NT2/D1 (cell line): ENCODE measurements around the gene CMPK2.

Experiments
- DNase-seq: peaks from one replicate; pipeline ENCODE4 v3.0.0-alpha.2; 2011; ENCODE audit warnings: low read depth, low spot score
- H3K27me3 ChIP-seq: 2 replicates; pipeline ENCODE4 v1.6.0; 2011; ENCODE audit warnings: mild to moderate bottlenecking; ENCODE audit not compliant: insufficient read length, insufficient read depth
- H3K36me3 ChIP-seq: 2 replicates; pipeline ENCODE4 v1.6.1; 2011; ENCODE audit warnings: mild to moderate bottlenecking, low read length, mixed read lengths; ENCODE audit not compliant: insufficient read depth, insufficient read length
- H3K4me1 ChIP-seq: 2 replicates; pipeline ENCODE4 v1.5.1; 2011; ENCODE audit not compliant: insufficient read depth, insufficient read length
- H3K4me3 ChIP-seq: 2 replicates; pipeline ENCODE4 v1.5.1; 2011; ENCODE audit warnings: low read depth; ENCODE audit not compliant: insufficient read length
- H3K9ac ChIP-seq: 2 replicates; pipeline ENCODE4 v1.6.0; 2011; ENCODE audit warnings: low read depth; ENCODE audit not compliant: insufficient read length
- H3K9me3 ChIP-seq: 2 replicates; pipeline ENCODE4 v1.5.1; 2011; ENCODE audit warnings: mild to moderate bottlenecking, low read length; ENCODE audit not compliant: insufficient read depth
- SUZ12 ChIP-seq: IDR thresholded peaks from 2 replicates; pipeline ENCODE4 v1.6.1; 2011; ENCODE audit not compliant: insufficient read length, insufficient read depth; ENCODE audit errors: extremely low read depth
- YY1 ChIP-seq: IDR thresholded peaks from 2 replicates; pipeline ENCODE4 v1.6.1; 2011; ENCODE audit not compliant: insufficient read length, insufficient read depth
- ZNF274 ChIP-seq: IDR thresholded peaks from 2 replicates; pipeline ENCODE4 v1.6.1; 2011; ENCODE audit warnings: mild to moderate bottlenecking, low read depth, low read length

CMPK2 gene

GRCh38 chr2:6887751-6888192 is 22.1 kb upstream of the CMPK2 start:
- Histone ChIP-seq H3K9me3 (no peaks in the 10 kb centered on the region), H3K4me3 (no peak overlapping the region), H3K4me1 (no peaks in the 10 kb centered on the region), H3K27me3 (no peaks in the 10 kb centered on the region), H3K36me3 (no peaks in the 10 kb centered on the region), H3K9ac (no peak overlapping the region)
- TF ChIP-seq SUZ12 (no peak), YY1 (no peak), ZNF274 (no peak)
- DNase-seq = no peak

GRCh38 chr2:6885968-6886367 is 20.3 kb upstream of the CMPK2 start:
- no peaks in the 10 kb centered on the region for H3K4me1 ChIP-seq
- H3K36me3 ChIP-seq = no peaks in the 10 kb centered on the region
- H3K9me3 ChIP-seq = 0 out of 2 replicates have a peak, but pooled peaks cover 9% of the 10 kb centered on the region
- no peak for DNase-seq
- TF ChIP-seq ZNF274 (no peak), YY1 (no peak), SUZ12 (no peak)
- no peak overlapping the region for H3K4me3 ChIP-seq
- no peaks in the 10 kb centered on the region for H3K27me3 ChIP-seq
- no peak overlapping the region for H3K9ac ChIP-seq

- no peak overlapping the region for H3K9ac ChIP-seq
- H3K9me3 ChIP-seq = 0 out of 2 replicates have a peak, but pooled peaks cover 10% of the 10 kb centered on the region
- no peaks in the 10 kb centered on the region for H3K36me3 ChIP-seq
- no peak overlapping the region for H3K4me3 ChIP-seq
- H3K27me3 ChIP-seq = no peaks in the 10 kb centered on the region
- no peak for TF ChIP-seq ZNF274
- no peak for TF ChIP-seq SUZ12
- no peak for TF ChIP-seq YY1
- DNase-seq = no peak
- H3K4me1 ChIP-seq = no peaks in the 10 kb centered on the region
Measured at GRCh38 chr2:6885551-6885950, 19.8 kb upstream of the CMPK2 start.

DNA sequence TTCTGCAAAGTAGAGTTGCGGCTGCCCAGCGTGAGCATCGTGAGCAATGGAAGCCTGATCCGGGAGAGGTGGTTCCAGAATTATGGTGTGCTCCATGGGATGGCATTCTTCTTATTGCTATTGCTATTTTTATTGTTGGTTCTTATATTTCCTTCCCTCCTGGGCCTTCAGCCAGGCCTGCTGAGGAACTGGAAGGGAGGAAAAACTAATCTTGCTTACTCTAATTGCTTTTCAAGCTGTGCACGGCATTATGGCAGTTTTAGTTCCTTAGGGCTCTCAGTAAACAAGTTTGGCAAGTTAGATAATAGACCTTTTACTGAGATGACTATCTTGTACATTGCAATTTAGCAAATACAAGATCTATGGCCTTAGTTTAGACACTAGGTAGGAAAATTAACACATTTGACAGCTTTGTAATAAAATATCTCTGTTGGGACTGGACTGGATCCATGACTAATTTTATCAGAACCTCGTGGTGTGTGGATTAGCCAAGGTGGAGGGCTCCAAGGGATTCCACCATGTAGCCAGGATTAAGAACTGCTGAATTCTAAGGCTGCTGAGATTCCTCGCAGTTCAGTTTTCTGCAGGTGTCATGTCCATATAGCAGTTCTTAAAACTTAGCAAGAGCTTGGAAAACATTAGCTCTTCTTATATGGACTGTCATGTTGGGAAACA is 17.9 kb upstream of the CMPK2 start:
- Histone ChIP-seq H3K27me3 (no peaks in the 10 kb centered on the region), H3K4me3 (no peak overlapping the region), H3K9me3 (peaks cover 30% of the 10 kb centered on the region), H3K9ac (no peak overlapping the region), H3K36me3 (no peaks in the 10 kb centered on the region), H3K4me1 (no peaks in the 10 kb centered on the region)
- TF ChIP-seq ZNF274 = no peak
- no peak for TF ChIP-seq SUZ12
- TF ChIP-seq YY1 = no peak
- DNase-seq = no peak

GRCh38 chr2:6881516-6881915 is 15.8 kb upstream of the CMPK2 start:
- no peak overlapping the region for H3K9ac ChIP-seq
- DNase-seq = no peak
- TF ChIP-seq ZNF274 (no peak), YY1 (no peak), SUZ12 (no peak)
- no peaks in the 10 kb centered on the region for H3K36me3 ChIP-seq
- no peaks in the 10 kb centered on the region for H3K4me1 ChIP-seq
- peaks cover 32% of the 10 kb centered on the region for H3K9me3 ChIP-seq
- no peak overlapping the region for H3K4me3 ChIP-seq
- no peaks in the 10 kb centered on the region for H3K27me3 ChIP-seq

DNA sequence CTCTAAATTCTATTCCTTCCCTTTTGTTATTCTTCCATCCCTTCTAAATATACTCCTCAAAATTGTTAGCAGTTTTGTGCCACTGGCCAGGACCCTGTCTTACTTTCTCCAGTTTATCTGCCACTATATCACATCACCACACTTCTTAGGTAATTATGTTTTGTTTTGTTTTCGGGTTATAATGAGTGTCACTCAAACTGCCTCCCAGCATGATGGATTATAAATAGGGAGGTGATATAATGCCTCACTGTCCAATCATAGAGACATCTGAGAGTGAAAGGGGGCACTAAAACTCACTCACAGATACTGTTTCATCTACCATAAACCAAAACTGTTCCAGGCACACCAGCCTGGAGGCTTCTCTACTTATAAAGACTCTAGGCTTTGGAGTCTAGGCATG is 15.3 kb upstream of the CMPK2 start:
- TF ChIP-seq SUZ12 = no peak
- TF ChIP-seq YY1 = no peak
- Histone ChIP-seq H3K27me3 (no peaks in the 10 kb centered on the region), H3K4me3 (no peak overlapping the region), H3K9ac (no peak overlapping the region), H3K9me3 (peaks cover 32% of the 10 kb centered on the region), H3K4me1 (no peaks in the 10 kb centered on the region), H3K36me3 (no peaks in the 10 kb centered on the region)
- DNase-seq = no peak

GRCh38 chr2:6880200-6880733 is 14.6 kb upstream of the CMPK2 start:
- Histone ChIP-seq H3K9ac (no peak overlapping the region), H3K27me3 (no peaks in the 10 kb centered on the region), H3K4me3 (no peak overlapping the region), H3K36me3 (no peaks in the 10 kb centered on the region), H3K4me1 (no peaks in the 10 kb centered on the region), H3K9me3 (peaks cover 32% of the 10 kb centered on the region)
- TF ChIP-seq SUZ12 (no peak), YY1 (no peak), ZNF274 (no peak)
- DNase-seq = no peak
